HL-60 (cell line): ENCODE measurements around the gene SLC34A1.

Source experiments
- CTCF ChIP-seq: IDR thresholded peaks from one replicate; pipeline ENCODE4 v1.5.1; 2011; ENCODE audit warnings: low read length, control low read depth, inconsistent platforms; ENCODE audit not compliant: insufficient read depth
- REST ChIP-seq: IDR thresholded peaks from 2 replicates; pipeline ENCODE4 v1.6.1; 2012; ENCODE audit warnings: low read depth; ENCODE audit not compliant: insufficient replicate concordance

GRCh38 chr5:177432143-177432838 is 48.1 kb downstream of the SLC34A1 start:
- TF ChIP-seq CTCF (no peak), REST (no peak)
